ENCODE data around the gene ADCY3. TPM values are rescaled to one million over a fixed set of nuclear protein-coding genes. Genes with fewer than 3 reads are reported as not detected.

ADCY3 gene
- total RNA-seq, 1 experiment from 2014 or later, result 57.6 TPM

GRCh38 chr2:24856791-24857211 lies 63.2 kb downstream of the ADCY3 start:
- Histone ChIP-seq H3K9me3 (ENCODE audit: low read length) (no peaks in the 10 kb centered on the region), H3K27ac (ENCODE audit: low read length) (no peak overlapping the region), H3K4me2 (ENCODE audit: low read depth, low read length, poor library complexity, severe bottlenecking) (no peak overlapping the region), H3K4me3 (ENCODE audit: low read length) (no peak overlapping the region), H3K9me2 (replicated peaks; ENCODE audit: insufficient read depth, low read length) (no peaks in the 10 kb centered on the region), H2AFZ (ENCODE audit: low read length) (no peak overlapping the region), H3K79me2 (ENCODE audit: low read length) (peaks cover 42% of the 10 kb centered on the region), H3K36me3 (ENCODE audit: insufficient read depth, low read length) (no peaks in the 10 kb centered on the region; the same call in none of the 2 replicates), H3K9ac (ENCODE audit: low read length) (no peak overlapping the region), H3K27me3 (ENCODE audit: low read length) (no peaks in the 10 kb centered on the region), H3K4me1 (ENCODE audit: low read length) (no peaks in the 10 kb centered on the region), H4K20me1 (ENCODE audit: insufficient read depth, low read depth, low read length) (no peaks in the 10 kb centered on the region)
- no peak for DNase-seq

- Histone ChIP-seq H3K4me2 (ENCODE audit: low read depth, low read length, poor library complexity, severe bottlenecking) (no peak overlapping the region), H3K79me2 (ENCODE audit: low read length) (peaks cover 38% of the 10 kb centered on the region), H3K4me3 (ENCODE audit: low read length) (no peak overlapping the region), H3K27me3 (ENCODE audit: low read length) (no peaks in the 10 kb centered on the region), H3K9me2 (replicated peaks; ENCODE audit: insufficient read depth, low read length) (no peaks in the 10 kb centered on the region), H2AFZ (ENCODE audit: low read length) (no peak overlapping the region), H3K4me1 (ENCODE audit: low read length) (no peaks in the 10 kb centered on the region), H4K20me1 (ENCODE audit: insufficient read depth, low read depth, low read length) (no peaks in the 10 kb centered on the region), H3K9ac (ENCODE audit: low read length) (no peak overlapping the region), H3K9me3 (ENCODE audit: low read length) (no peaks in the 10 kb centered on the region), H3K27ac (ENCODE audit: low read length) (no peak overlapping the region), H3K36me3 (ENCODE audit: insufficient read depth, low read length) (no peaks in the 10 kb centered on the region; the same call in none of the 2 replicates)
- no peak for DNase-seq
Measured at GRCh38 chr2:24855726-24856125, 64.3 kb downstream of the ADCY3 start.

- Histone ChIP-seq H3K27me3 (ENCODE audit: low read length) (no peaks in the 10 kb centered on the region), H3K9me3 (ENCODE audit: low read length) (no peaks in the 10 kb centered on the region), H3K9ac (ENCODE audit: low read length) (no peak overlapping the region), H2AFZ (ENCODE audit: low read length) (no peak overlapping the region), H3K4me2 (ENCODE audit: low read depth, low read length, poor library complexity, severe bottlenecking) (no peak overlapping the region), H3K4me3 (ENCODE audit: low read length) (no peak overlapping the region), H3K36me3 (ENCODE audit: insufficient read depth, low read length) (no peaks in the 10 kb centered on the region; the same call in none of the 2 replicates), H3K9me2 (replicated peaks; ENCODE audit: insufficient read depth, low read length) (no peaks in the 10 kb centered on the region), H3K27ac (ENCODE audit: low read length) (no peak overlapping the region), H4K20me1 (ENCODE audit: insufficient read depth, low read depth, low read length) (no peaks in the 10 kb centered on the region), H3K79me2 (ENCODE audit: low read length) (peaks cover 38% of the 10 kb centered on the region), H3K4me1 (ENCODE audit: low read length) (no peaks in the 10 kb centered on the region)
- no peak for DNase-seq
Measured at GRCh38 chr2:24855022-24855622, 64.9 kb downstream of the ADCY3 start.

GRCh38 chr2:24853996-24854395 lies 66.0 kb downstream of the ADCY3 start:
- Histone ChIP-seq H3K79me2 (ENCODE audit: low read length) (peaks cover 32% of the 10 kb centered on the region), H3K9ac (ENCODE audit: low read length) (no peak overlapping the region), H3K36me3 (ENCODE audit: insufficient read depth, low read length) (peaks cover 1% of the 10 kb centered on the region), H3K9me3 (ENCODE audit: low read length) (no peaks in the 10 kb centered on the region; the same call in 1 of the 2 replicates), H2AFZ (ENCODE audit: low read length) (no peak overlapping the region), H3K27me3 (ENCODE audit: low read length) (no peaks in the 10 kb centered on the region), H3K4me2 (ENCODE audit: low read depth, low read length, poor library complexity, severe bottlenecking) (no peak overlapping the region), H3K4me3 (ENCODE audit: low read length) (no peak overlapping the region), H3K27ac (ENCODE audit: low read length) (no peak overlapping the region), H3K9me2 (replicated peaks; ENCODE audit: insufficient read depth, low read length) (no peaks in the 10 kb centered on the region), H3K4me1 (ENCODE audit: low read length) (no peaks in the 10 kb centered on the region), H4K20me1 (ENCODE audit: insufficient read depth, low read depth, low read length) (no peaks in the 10 kb centered on the region)
- DNase-seq, result no peak

GRCh38 chr2:24853046-24853445 lies 67.0 kb downstream of the ADCY3 start:
- Histone ChIP-seq H2AFZ (ENCODE audit: low read length) (no peak overlapping the region), H3K4me3 (ENCODE audit: low read length) (no peak overlapping the region)
- no peak for DNase-seq

GRCh38 chr2:24852431-24853020 lies 67.5 kb downstream of the ADCY3 start:
- Histone ChIP-seq H3K36me3 (ENCODE audit: insufficient read depth, low read length) (peaks cover 2% of the 10 kb centered on the region), H3K27ac (ENCODE audit: low read length) (no peak overlapping the region), H3K9me2 (replicated peaks; ENCODE audit: insufficient read depth, low read length) (no peaks in the 10 kb centered on the region), H3K4me1 (ENCODE audit: low read length) (no peaks in the 10 kb centered on the region), H3K9me3 (ENCODE audit: low read length) (no peaks in the 10 kb centered on the region; the same call in 1 of the 2 replicates), H3K27me3 (ENCODE audit: low read length) (no peaks in the 10 kb centered on the region), H3K4me2 (ENCODE audit: low read depth, low read length, poor library complexity, severe bottlenecking) (no peak overlapping the region), H3K9ac (ENCODE audit: low read length) (no peak overlapping the region), H3K79me2 (ENCODE audit: low read length) (peaks cover 23% of the 10 kb centered on the region), H4K20me1 (ENCODE audit: insufficient read depth, low read depth, low read length) (no peaks in the 10 kb centered on the region), H3K4me3 (ENCODE audit: low read length) (no peak overlapping the region), H2AFZ (ENCODE audit: low read length) (no peak overlapping the region)
- no peak for DNase-seq

More at GRCh38 chr2:24853046-24853445, 67.0 kb downstream of the ADCY3 start:
- Histone ChIP-seq H3K9me3 (ENCODE audit: low read length) (no peaks in the 10 kb centered on the region; the same call in 1 of the 2 replicates), H3K9me2 (replicated peaks; ENCODE audit: insufficient read depth, low read length) (no peaks in the 10 kb centered on the region), H4K20me1 (ENCODE audit: insufficient read depth, low read depth, low read length) (no peaks in the 10 kb centered on the region), H3K27ac (ENCODE audit: low read length) (no peak overlapping the region), H3K9ac (ENCODE audit: low read length) (no peak overlapping the region), H3K4me1 (ENCODE audit: low read length) (no peaks in the 10 kb centered on the region), H3K4me2 (ENCODE audit: low read depth, low read length, poor library complexity, severe bottlenecking) (no peak overlapping the region), H3K27me3 (ENCODE audit: low read length) (no peaks in the 10 kb centered on the region), H3K36me3 (ENCODE audit: insufficient read depth, low read length) (peaks cover 2% of the 10 kb centered on the region), H3K79me2 (ENCODE audit: low read length) (peaks cover 23% of the 10 kb centered on the region)

GRCh38 chr2:24852026-24852425 lies 68.0 kb downstream of the ADCY3 start:
- H3K9ac ChIP-seq (ENCODE audit: low read length), result no peak overlapping the region
- H3K4me3 ChIP-seq (ENCODE audit: low read length), result no peak overlapping the region
- no peaks in the 10 kb centered on the region for H3K27me3 ChIP-seq (ENCODE audit: low read length)
- H3K4me1 ChIP-seq (ENCODE audit: low read length), result no peaks in the 10 kb centered on the region
- no peaks in the 10 kb centered on the region for H3K9me2 ChIP-seq (replicated peaks; ENCODE audit: insufficient read depth, low read length)
- no peak overlapping the region for H3K4me2 ChIP-seq (ENCODE audit: low read depth, low read length, poor library complexity, severe bottlenecking)
- H3K79me2 ChIP-seq (ENCODE audit: low read length), result peaks cover 20% of the 10 kb centered on the region
- H2AFZ ChIP-seq (ENCODE audit: low read length), result no peak overlapping the region
- no peak overlapping the region for H3K27ac ChIP-seq (ENCODE audit: low read length)
- no peaks in the 10 kb centered on the region for H4K20me1 ChIP-seq (ENCODE audit: insufficient read depth, low read depth, low read length)
- no peaks in the 10 kb centered on the region; the same call in 1 of the 2 replicates for H3K9me3 ChIP-seq (ENCODE audit: low read length)
- no peak for DNase-seq
- peaks cover 2% of the 10 kb centered on the region for H3K36me3 ChIP-seq (ENCODE audit: insufficient read depth, low read length)

GRCh38 chr2:24850944-24851343 lies 69.1 kb downstream of the ADCY3 start:
- Histone ChIP-seq H3K4me3 (ENCODE audit: low read length) (no peak overlapping the region), H3K4me2 (ENCODE audit: low read depth, low read length, poor library complexity, severe bottlenecking) (no peak overlapping the region), H3K36me3 (ENCODE audit: insufficient read depth, low read length) (peaks cover 2% of the 10 kb centered on the region), H3K27ac (ENCODE audit: low read length) (no peak overlapping the region), H4K20me1 (ENCODE audit: insufficient read depth, low read depth, low read length) (no peaks in the 10 kb centered on the region), H2AFZ (ENCODE audit: low read length) (no peak overlapping the region), H3K4me1 (ENCODE audit: low read length) (no peaks in the 10 kb centered on the region), H3K27me3 (ENCODE audit: low read length) (no peaks in the 10 kb centered on the region), H3K9me2 (replicated peaks; ENCODE audit: insufficient read depth, low read length) (no peaks in the 10 kb centered on the region), H3K9ac (ENCODE audit: low read length) (no peak overlapping the region), H3K9me3 (ENCODE audit: low read length) (no peaks in the 10 kb centered on the region; the same call in 1 of the 2 replicates), H3K79me2 (ENCODE audit: low read length) (peaks cover 17% of the 10 kb centered on the region)
- no peak for DNase-seq

Measured in Karpas-422 (cell line).